HG02678 (cell line): Measurements from ENCODE around the gene STRADA.

Source experiments
- ATAC-seq: cut with Tn5 transposase; IDR thresholded peaks from one replicate; pipeline ENCODE4 v1.9.1; 2021; ENCODE audit warnings: mild to moderate bottlenecking, moderate library complexity; ENCODE audit not compliant: unreplicated experiment

Gene STRADA

DNA sequence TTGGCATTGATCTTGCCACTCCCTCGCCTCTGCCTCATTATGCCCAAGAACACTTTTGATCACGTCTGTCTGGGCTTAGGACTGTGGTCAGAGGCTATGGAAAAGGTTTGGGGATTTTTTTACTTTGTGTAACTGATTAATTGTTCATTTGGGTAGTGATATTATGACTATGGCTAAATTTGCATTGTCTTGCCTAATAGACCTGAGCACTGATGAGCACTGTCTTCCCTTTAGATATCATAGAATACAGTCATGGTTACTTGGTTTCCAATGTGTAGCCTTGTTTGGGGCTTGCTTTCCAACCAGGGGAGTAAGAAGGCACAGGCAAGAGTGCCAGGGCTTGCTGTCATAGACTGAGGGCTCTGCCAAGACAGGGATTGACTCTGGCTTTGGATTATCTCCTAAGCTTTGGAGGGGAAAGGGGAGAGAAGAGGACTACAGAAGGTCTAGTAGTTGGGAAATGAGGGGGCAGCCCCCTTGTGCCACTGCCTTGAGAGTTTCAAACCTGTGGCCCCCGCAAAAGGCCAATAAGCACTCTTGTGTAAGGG is 55.4 kb downstream of the STRADA start:
- no peak for ATAC-seq

DNA sequence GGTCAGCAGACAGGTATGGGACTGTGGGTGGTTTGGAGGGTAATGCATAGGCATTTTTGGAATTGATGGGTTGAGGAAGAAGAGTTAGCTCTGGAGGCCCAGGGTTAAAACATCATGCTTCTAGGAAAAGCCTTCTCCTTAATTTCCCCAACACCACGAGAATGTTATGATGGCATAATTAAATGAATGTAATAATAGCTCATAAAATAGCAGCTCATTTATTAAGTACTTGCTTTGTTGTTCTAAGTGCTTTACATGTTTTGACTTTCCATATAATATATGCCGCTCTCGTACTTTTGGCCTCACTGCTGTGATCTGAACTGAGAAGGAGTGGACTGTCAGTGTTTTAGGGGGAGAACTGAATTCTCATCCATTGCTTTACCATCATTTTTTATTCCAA is 56.0 kb downstream of the STRADA start:
- ATAC-seq: no peak

DNA sequence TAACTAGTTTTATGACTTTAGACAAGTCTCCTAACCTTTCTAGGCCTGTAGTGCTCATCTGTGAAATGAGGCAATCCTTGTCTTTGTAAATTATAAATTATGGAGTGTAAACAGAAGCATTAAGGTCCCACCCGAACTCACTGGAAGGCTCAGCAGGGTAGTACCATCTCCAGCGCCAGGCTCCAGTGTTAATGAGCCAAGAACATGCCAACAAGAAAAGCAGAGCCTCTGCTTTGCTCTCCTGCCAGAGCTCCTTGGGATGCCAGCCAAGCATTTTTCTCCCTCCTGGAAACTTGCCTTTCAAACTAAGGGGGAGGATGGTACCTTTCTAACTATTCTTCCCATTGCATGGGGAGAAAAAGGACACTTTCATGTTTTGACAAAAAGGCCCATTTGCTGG is 56.6 kb downstream of the STRADA start:
- no peak for ATAC-seq

DNA sequence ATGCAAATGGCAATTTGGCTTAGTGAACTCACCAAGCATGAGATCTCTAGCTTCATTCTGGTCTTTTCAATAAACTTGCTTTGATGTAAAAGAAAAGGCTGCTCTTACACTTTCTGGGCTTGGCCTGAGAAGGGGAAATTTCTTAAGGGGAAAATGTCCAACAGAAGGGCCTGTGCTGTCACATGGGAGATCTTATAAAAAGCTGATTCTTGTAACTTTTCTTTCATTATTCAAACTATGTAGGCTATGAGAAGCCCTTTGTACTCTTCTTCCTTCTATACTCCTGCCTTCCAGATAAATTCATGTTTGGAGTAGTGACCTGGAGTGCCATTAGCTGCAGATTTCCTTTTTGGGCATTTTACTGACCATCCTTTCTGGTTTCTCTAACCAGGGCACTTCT is 58.6 kb downstream of the STRADA start:
- ATAC-seq: no peak

DNA sequence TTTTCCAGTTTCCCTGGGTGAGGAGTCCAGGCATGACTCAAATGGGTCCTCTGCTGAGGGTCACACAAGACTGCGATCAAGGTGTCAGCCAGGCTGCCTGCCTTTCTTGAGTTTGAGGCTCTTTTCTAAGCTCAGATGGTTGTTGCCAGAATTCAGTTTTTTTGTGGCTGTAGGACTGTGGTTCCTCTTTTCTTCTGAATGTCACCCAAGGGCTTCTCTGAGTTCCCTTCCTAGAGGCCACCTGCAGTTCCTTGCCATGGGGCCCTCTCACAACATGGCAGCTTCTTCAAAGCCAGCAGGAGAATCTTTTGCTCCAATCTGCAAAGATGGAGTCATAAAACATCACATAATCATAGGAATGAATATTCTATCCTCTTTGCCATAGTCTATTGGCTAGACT is 59.2 kb downstream of the STRADA start:
- ATAC-seq: no peak

DNA sequence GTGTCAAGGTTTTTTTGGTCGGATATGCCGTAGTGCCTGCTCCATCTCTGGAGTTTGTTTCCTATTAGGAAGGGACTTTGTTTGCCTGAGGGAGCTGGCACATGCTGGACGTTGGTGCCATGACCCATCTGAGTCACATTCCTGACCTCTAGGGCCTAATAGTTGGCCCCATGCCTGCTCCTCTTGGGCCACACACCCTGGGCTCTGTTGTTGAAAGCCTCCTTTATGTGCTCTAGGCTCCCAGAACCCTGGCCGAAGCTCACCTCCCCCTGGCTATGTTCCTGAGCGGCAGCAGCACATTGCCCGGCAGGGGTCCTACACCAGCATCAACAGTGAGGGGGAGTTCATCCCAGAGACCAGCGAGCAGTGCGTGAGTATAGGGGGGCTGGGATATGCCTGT is 60.1 kb downstream of the STRADA start:
- no peak for ATAC-seq

DNA sequence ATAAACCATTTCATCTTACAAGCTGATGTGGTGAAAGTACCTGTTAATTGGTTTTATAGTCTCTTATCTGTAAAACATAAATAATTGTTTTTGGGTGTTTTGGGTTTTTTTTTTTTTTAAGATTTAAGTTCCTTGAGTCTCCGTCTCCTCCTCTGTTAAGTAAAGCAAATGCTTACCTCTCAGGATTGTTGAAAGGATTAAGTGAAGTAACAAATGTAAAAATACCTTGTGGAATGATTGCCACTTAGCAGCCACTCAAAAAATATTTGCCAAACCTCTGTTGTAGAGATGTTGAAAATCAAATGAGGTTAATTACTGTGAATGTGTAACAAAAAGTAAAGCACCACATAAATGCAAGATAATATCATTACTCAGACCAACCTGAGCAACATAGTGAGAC is 60.9 kb downstream of the STRADA start:
- ATAC-seq: no peak

DNA sequence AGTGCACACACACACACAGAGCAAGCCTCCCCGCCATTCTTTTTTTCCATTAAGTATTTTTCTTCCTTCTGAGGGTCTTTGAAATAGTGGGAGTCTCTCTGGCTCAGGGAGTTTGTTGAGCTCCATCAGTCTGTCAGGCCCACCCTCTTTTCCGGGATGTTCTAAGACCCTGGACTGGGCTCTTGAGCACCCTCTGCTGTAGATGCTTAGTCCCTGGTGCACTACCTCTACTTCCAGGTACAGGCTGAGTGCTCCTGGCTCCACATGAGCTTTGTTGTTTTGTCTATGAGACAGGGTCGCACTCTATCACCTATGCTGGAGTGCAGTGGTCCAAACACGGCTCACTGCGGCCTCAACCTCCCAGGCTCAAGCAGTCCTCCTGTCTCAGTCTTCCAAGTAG is 62.4 kb downstream of the STRADA start:
- no peak for ATAC-seq

DNA sequence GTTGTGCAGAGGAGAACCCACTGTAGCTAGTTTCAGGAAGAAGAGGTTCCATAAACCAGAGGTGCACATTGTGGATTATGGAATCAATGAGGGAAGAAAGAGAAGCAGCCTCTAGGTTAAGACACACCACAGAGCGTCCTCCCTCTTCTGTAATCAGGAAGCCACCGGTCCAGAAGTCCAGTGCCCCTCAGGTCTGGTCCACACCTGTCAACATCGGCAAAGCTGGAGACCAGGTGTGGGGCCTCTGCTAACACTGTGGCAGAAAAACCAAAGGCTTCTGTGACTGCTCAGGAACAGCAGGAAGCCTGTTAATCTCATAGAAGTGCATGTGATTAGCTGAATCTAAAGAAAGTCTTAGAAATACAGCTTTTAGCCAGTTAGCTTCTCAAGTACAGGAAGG is 65.0 kb downstream of the STRADA start:
- no peak for ATAC-seq

DNA sequence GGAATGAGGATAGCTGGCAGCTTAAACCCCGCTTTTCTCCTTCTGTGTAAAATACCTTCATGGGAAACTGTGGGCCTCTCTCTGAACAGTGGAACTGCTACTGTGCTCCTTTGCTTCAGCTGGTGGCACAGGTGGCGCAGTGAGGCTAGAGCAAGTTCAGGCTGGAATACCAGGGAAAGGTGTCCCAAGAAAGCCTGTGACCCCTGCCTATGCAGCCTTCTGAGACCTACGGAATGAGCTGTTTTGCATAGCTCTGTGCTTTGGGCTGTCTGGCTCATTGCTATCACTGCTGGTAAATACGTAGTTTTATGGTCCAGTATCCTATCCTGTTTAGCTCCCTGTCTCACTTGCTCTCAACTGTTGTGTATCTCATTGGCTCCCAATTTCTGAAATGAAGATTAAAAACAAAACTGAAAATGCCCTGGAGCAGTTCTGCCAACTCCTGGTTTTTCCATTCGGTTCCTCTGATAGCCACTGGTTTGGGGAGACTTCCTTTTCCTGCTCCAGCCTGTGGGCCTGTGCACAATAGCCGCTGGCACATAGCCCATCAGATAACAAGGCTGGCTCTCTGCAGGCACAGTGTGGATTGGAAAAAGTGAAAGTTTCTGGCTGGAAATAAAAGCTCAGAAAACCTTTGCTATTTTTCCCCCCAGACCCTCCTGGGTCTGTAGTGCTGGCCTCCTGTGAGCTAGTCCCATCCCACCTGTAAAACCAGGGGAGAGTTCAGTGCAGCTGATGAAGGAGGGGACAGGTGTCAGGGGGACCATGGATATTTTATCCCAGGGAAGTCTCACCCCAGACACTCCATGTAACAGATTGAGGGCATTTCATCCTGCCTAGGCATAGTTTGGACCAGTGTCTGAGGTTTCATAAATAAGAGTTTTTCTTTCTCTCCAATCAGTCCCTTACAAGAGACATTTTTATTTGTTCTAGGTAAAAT is 65.7 kb downstream of the STRADA start:
- no peak for ATAC-seq

DNA sequence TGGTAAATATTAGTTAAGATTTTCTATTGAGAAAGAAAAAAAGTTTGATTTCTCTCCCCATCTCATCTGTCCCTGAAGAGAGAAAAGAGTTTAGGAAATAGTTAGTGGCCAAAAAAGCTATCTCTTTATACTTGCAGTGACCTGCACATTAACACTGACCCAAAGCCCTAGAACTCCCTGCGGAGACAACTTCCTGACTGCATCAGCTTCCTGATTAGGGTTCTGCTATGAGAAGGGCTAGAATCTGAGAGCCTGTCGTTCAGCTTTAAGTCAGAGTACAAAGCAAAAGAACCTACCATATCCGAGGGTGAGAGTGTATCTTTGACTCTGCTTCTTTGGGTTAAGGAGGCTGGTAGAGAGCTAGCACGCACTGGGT is 66.4 kb downstream of the STRADA start:
- no peak for ATAC-seq

DNA sequence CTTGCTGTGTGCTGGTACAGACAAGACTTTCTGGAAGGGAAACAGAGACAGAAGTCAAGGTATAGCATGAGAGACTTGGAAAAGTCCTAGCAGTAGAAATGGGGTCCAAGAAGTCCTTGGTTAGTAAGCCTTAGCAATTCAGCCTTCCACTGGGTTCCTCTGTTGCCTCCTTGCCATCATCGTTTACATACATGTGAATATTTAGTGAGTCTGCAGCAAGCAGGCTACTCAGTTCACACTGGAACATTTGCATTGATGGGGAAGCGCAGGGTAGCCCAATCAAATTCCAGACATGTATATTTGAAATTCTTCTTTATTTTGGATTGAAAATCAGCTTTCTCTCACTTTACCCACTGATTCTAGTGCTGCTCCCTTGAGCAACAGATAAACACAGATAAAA is 68.7 kb downstream of the STRADA start:
- ATAC-seq: no peak

DNA sequence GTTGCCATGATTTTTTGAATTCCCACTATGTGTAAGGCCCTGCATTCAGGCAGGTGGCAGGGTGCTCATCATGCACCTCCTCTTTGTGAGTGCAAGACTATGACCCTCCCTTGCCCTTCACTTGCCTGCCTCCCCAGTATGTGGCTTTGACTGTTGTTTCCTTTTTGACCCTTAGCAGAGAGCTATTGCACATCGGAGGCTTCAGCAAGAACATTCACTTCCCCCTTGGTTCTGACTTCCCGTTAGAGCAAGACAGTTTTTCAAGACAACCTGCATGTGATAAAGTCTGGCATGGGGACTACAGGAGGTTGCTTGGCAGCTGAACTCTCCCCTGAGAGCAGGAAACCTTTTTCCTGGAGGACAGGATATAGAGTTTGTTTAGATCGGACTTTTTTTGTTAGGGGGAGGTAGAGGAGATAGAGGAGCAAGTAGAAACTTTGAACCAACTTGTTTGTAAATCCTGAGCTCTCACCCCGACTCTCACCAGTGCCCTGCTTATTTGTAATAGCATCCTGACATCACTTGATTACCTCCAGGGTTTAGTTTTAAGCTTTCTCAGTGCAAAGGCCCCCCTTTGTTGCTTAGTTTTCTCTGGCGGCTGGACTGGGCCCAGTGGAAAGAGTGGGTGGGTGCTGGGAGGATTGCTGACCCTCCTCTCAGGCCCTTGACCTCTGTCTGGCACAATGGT is 75.9 kb downstream of the STRADA start:
- no peak for ATAC-seq

DNA sequence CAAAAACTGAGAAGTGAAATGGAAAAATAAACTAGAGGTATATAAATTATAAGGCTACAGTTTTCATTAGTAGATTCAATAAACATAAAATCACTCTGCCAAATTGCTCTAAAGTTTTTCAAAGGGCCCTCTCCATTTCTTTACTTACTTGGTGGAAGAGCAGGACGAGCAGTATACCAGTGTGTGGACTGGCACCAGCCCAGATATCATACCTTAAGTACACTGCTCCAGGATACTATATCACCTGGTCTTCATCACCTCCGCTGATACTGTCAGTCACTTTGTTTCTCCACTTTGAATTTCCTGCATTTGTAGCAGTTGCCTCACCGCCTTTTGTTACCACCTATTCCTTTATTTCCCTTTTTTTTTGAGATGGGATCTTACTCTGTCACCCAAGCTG is 81.7 kb downstream of the STRADA start:
- no peak for ATAC-seq

DNA sequence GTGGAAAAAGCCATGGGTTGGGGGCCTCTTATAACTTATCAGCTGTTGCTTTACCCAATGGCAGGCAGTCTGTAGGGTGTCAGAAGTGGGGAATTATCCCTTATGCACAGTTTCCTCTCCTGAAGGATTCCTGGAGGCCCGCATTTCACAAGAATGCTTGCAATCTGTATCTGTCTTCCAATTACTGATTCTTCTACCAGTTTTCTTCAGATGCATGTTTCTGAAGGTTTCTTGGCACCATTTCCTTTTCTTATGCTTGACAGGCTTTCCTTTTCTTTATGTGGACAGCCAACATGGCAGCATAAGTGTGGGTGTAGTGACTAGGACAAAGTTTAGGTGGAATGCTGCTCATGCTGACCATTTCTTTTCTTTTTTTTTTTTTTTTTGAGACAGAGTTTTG is 83.2 kb downstream of the STRADA start:
- no peak for ATAC-seq

DNA sequence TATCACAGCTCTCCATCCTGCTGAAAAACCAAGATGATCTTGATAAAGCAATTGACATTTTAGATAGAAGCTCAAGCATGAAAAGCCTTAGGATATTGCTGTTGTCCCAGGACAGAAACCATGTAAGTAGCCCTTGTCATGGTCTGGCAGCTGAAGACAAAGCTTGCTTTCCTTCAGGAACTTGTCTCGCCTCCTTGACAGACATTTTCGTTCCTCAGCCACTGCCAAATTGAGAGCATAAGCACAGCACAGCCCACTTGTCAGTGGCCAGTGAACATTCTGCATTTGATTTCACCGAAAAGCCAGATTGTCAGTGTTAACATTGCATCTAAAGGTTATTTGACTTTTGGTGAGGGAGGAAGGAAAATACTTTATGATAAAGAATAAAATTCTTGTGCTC is 83.8 kb downstream of the STRADA start:
- no peak for ATAC-seq

DNA sequence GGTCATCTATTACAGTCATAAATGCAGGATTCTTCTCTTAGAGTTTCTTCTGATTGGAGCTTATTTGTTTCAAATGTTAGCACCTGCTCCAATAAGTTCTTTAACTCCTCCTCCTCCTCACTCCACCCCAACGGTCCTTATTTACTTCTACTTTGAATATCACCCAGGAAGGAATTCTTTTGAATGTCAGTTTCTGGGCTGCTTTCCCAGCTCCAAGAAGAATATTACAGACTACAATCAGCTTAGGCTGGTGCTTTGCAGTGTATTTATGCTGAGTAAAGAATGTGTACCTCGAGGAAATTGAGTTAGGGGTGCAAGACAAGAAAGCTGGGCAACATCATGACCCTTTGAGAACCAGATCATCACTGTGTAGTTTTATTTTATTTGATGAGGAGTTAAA is 88.5 kb downstream of the STRADA start:
- ATAC-seq: no peak
